RWPE2 (cell line): Measurements from ENCODE around the gene FAM174B.

ENCODE experiments used
- ATAC-seq: fragments of 200-7000 bp; cut with Tn5 transposase; 3 replicates; pipeline ENCODE4 v1.9.1; 2021; ENCODE audit warnings: low read depth
- DNase-seq: peaks from one replicate; pipeline ENCODE4 v3.0.0-alpha.2; 2020; ENCODE audit warnings: low spot score
- H3K27ac ChIP-seq: fragments of 450-650 bp; 2 replicates; pipeline ENCODE4 v1.5.1; 2017; ENCODE audit warnings: mild to moderate bottlenecking; ENCODE audit not compliant: poor library complexity, severe bottlenecking
- H3K27me3 ChIP-seq: fragments of 250-450 bp; sonication (Bioruptor Pico); 2 replicates; pipeline ENCODE4 v1.5.1; 2021; ENCODE audit warnings: mild to moderate bottlenecking, moderate library complexity; ENCODE audit not compliant: insufficient read depth, poor library complexity, severe bottlenecking
- H3K36me3 ChIP-seq: fragments of 250-450 bp; sonication (Bioruptor Pico); 2 replicates; pipeline ENCODE4 v1.5.1; 2020; ENCODE audit warnings: low read depth, mild to moderate bottlenecking, moderate library complexity
- H3K4me1 ChIP-seq: fragments of 250-450 bp; sonication (Bioruptor Pico); 2 replicates; pipeline ENCODE4 v1.5.1; 2021; ENCODE audit warnings: mild to moderate bottlenecking, moderate library complexity; ENCODE audit not compliant: insufficient read depth, poor library complexity, severe bottlenecking
- H3K4me3 ChIP-seq: fragments of 250-450 bp; sonication (Bioruptor Pico); 2 replicates; pipeline ENCODE4 v1.5.1; 2021; ENCODE audit warnings: mild to moderate bottlenecking, moderate library complexity; ENCODE audit not compliant: severe bottlenecking
- H3K9me3 ChIP-seq: fragments of 250-450 bp; sonication (Bioruptor Pico); 2 replicates; pipeline ENCODE4 v1.5.1; 2021; ENCODE audit warnings: mild to moderate bottlenecking, moderate library complexity; ENCODE audit not compliant: severe bottlenecking
- TF ChIP-seq, protein P1 (sequence below): fragments of 450-650 bp; IDR thresholded peaks from one replicate; pipeline ENCODE4 v1.5.1; 2017; ENCODE audit warnings: mild to moderate bottlenecking, moderate library complexity; ENCODE audit not compliant: poor library complexity, severe bottlenecking

Gene FAM174B

DNA sequence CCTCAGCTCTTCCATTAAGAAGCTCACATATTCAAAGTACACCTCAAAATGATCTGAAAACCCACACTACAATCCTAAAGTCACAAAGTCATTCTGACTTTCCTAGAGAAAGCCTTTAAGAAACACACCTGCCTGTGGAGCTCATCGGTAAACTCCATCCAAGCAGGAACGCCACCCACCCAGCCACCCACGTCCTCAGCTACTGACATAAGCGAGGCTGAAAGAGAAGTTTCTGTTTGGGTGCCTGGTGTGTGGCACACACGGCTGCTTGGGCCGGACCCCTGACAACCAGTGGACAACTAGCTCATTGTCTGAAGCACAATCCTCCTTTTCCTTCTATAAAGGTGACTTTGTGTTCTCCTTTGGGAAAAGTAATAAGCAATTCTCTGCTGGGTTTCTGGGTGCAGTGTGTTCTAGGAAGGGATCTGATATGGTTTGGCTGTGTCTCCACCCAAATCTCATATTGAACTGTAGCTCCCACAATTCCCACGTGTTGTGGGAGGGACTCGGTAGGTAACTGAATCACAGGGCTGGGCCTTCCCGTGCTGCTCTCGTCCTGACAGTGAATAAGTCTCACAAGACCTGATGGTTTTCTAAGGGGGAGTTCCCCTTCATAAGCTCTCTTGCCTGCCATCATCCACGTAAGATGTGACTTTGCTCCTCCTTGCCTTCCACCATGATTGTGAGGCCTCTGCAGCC lies 26.1 kb downstream of the FAM174B start:
- no peaks in the 10 kb centered on the region for H3K27me3 ChIP-seq
- peak; percentile 54 for DNase-seq
- H3K27ac ChIP-seq = no peak overlapping the region
- no peaks in the 10 kb centered on the region for H3K4me1 ChIP-seq
- ATAC-seq = 0 out of 3 replicates have a peak, but pooled peaks have one; percentile 9
- no peaks in the 10 kb centered on the region for H3K9me3 ChIP-seq
- H3K4me3 ChIP-seq = no peak overlapping the region
- TF ChIP-seq, protein P1, sequence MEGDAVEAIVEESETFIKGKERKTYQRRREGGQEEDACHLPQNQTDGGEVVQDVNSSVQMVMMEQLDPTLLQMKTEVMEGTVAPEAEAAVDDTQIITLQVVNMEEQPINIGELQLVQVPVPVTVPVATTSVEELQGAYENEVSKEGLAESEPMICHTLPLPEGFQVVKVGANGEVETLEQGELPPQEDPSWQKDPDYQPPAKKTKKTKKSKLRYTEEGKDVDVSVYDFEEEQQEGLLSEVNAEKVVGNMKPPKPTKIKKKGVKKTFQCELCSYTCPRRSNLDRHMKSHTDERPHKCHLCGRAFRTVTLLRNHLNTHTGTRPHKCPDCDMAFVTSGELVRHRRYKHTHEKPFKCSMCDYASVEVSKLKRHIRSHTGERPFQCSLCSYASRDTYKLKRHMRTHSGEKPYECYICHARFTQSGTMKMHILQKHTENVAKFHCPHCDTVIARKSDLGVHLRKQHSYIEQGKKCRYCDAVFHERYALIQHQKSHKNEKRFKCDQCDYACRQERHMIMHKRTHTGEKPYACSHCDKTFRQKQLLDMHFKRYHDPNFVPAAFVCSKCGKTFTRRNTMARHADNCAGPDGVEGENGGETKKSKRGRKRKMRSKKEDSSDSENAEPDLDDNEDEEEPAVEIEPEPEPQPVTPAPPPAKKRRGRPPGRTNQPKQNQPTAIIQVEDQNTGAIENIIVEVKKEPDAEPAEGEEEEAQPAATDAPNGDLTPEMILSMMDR = no peak
- no peaks in the 10 kb centered on the region for H3K36me3 ChIP-seq

DNA sequence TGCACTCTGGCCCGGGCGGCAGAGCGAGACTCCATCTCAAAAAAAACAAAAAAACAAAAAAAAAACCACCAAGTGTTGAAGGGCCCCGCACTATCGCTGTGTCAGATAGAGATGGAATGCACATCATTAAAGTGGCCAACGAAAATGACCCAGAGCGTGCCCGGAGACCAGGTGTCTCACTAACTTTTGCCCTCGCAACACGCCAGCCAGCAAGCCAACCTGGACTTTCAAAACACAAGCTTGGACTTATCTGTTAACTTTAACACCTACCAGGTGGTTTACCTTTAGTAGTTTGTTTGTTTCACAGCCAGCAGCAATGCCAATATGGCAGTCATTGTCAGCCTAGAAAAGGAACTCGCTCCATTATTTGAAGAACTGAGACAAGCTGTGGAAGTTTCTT lies 28.6 kb downstream of the FAM174B start:
- no peaks in the 10 kb centered on the region for H3K36me3 ChIP-seq
- H3K27ac ChIP-seq = no peak overlapping the region
- TF ChIP-seq, protein P1 = no peak
- H3K4me3 ChIP-seq = no peak overlapping the region
- H3K27me3 ChIP-seq = no peaks in the 10 kb centered on the region
- ATAC-seq = no peak
- H3K9me3 ChIP-seq = no peaks in the 10 kb centered on the region
- peak; percentile 27 for DNase-seq
- no peaks in the 10 kb centered on the region for H3K4me1 ChIP-seq

DNA sequence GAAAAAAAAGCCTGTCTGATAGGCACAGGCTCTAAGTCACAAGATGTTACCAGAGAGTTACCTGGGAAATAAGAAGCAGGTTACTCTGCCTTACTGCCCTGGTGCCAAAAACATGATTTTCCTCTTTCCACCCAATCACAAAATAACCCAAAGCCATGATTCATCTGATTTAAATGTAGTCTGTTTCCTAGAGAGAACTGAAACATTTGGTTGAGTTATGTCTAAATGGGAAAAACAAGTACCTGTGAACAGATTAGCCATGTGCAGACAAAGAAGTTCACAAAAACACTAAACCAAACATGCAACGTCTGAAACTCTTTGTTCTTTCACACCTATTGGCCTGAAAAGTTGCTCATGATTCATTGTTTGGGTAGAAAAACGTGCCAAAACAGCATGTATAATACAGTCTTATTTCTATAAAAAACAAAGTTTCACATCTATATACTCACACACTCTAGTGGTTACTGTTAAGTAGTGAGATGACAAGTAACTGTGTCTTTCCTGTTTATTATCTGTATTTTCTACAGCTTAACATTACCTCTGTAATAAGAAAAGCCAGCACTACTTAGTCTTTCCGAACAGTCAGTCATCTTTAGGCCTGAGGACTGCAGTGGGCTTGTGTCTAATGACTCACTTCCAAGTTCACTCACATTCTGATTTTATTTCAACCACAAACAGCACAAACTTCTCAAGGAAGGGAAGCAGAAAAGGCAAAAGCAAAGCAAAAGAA lies 30.2 kb downstream of the FAM174B start:
- TF ChIP-seq, protein P1 = no peak
- Histone ChIP-seq H3K4me1 (no peaks in the 10 kb centered on the region), H3K27ac (no peak overlapping the region), H3K36me3 (no peaks in the 10 kb centered on the region), H3K4me3 (no peak overlapping the region), H3K27me3 (no peaks in the 10 kb centered on the region), H3K9me3 (no peaks in the 10 kb centered on the region)
- peak; percentile 21 for ATAC-seq
- no peak for DNase-seq

DNA sequence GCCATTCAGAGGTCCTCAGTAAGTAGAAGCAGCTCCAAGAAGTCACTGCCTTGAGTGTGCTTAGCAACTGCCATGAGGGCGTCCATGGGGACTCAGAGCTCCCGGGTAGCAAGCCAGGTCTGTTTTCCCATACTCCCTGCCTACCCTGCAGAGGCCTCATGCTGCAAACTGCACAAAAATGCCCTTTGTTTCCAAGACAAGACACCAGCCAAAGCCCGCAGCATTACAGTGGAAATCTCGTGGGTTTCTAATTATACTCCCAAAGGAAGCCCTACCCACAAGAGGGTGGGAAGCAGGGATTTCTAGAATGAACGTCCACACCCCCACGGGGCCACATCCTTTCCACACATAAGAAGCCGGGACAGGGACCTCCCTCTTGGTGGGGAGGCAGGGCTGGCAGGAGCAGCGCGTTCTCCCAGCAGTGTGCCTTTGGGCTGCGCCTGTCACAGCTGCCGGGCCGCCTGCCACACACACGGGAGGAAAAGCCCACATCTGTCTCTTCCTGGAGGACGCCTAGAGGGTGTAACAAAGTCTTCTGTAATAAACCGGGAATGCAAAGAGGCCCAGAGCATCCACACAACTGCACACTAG lies 31.1 kb downstream of the FAM174B start:
- TF ChIP-seq, protein P1 = no peak

More for the DNA sequence above, 31.1 kb downstream of the FAM174B start:
- Histone ChIP-seq H3K4me3 (no peak overlapping the region), H3K36me3 (no peaks in the 10 kb centered on the region), H3K4me1 (no peaks in the 10 kb centered on the region), H3K27ac (no peak overlapping the region), H3K27me3 (no peaks in the 10 kb centered on the region), H3K9me3 (no peaks in the 10 kb centered on the region)
- no peak for ATAC-seq
- DNase-seq = no peak
